Type B pancreatic cell (in vitro differentiated cells): ENCODE results near the gene PTH2. TPM values are rescaled to one million over a fixed set of nuclear protein-coding genes. Genes with fewer than 3 reads are reported as not detected.

Experiments used
- DNase-seq: peaks from one replicate; pipeline ENCODE4 v3.0.0; 2021; ENCODE audit warnings: mixed read lengths; ENCODE audit not compliant: unreplicated experiment; ENCODE audit errors: extremely low spot score
- H3K27ac Mint-ChIP-seq: 2 replicates; pipeline ENCODE4 v1.8.0; 2021; ENCODE audit warnings: mild to moderate bottlenecking, mixed read lengths
- H3K27me3 Mint-ChIP-seq: 2 replicates; pipeline ENCODE4 v1.8.0; 2021; ENCODE audit warnings: mixed read lengths
- H3K36me3 Mint-ChIP-seq: 2 replicates; pipeline ENCODE4 v1.8.0; 2021; ENCODE audit warnings: mixed read lengths
- H3K4me1 Mint-ChIP-seq: one replicate; pipeline ENCODE4 v1.8.0; 2021; ENCODE audit warnings: mixed read lengths; ENCODE audit not compliant: unreplicated experiment
- H3K4me3 Mint-ChIP-seq: 2 replicates; pipeline ENCODE4 v1.8.0; 2021; ENCODE audit warnings: mild to moderate bottlenecking, mixed read lengths
- H3K9me3 Mint-ChIP-seq: 2 replicates; pipeline ENCODE4 v1.8.0; 2021; ENCODE audit warnings: mixed read lengths
- total RNA-seq: library from RNA; stranded (reverse); gene quantifications from 2 replicates; pipeline ENCODE4 v1.2.1, GENCODE V29; 2021; ENCODE audit warnings: low replicate concordance
- TF ChIP-seq, protein P1 (sequence below): fragments of 200-600 bp; sonication (generic); conservative IDR thresholded peaks from 2 replicates; pipeline ENCODE4 v1.5.0; 2021; ENCODE audit warnings: antibody characterized with exemption, mild to moderate bottlenecking

PTH2 gene
- total RNA-seq, 1 donor from 2014 or later, result not detected

- H3K36me3 Mint-ChIP-seq, result no peaks in the 10 kb centered on the region
- peaks cover 19% of the 10 kb centered on the region for H3K4me1 Mint-ChIP-seq
- no peak overlapping the region for H3K4me3 Mint-ChIP-seq
- TF ChIP-seq, protein P1, sequence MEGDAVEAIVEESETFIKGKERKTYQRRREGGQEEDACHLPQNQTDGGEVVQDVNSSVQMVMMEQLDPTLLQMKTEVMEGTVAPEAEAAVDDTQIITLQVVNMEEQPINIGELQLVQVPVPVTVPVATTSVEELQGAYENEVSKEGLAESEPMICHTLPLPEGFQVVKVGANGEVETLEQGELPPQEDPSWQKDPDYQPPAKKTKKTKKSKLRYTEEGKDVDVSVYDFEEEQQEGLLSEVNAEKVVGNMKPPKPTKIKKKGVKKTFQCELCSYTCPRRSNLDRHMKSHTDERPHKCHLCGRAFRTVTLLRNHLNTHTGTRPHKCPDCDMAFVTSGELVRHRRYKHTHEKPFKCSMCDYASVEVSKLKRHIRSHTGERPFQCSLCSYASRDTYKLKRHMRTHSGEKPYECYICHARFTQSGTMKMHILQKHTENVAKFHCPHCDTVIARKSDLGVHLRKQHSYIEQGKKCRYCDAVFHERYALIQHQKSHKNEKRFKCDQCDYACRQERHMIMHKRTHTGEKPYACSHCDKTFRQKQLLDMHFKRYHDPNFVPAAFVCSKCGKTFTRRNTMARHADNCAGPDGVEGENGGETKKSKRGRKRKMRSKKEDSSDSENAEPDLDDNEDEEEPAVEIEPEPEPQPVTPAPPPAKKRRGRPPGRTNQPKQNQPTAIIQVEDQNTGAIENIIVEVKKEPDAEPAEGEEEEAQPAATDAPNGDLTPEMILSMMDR, result no peak
- H3K27ac Mint-ChIP-seq, result no peak overlapping the region
- peaks cover 91% of the 10 kb centered on the region for H3K27me3 Mint-ChIP-seq
- no peak for DNase-seq
- no peaks in the 10 kb centered on the region for H3K9me3 Mint-ChIP-seq
Measured at GRCh38 chr19:49431330-49431749, 8.1 kb upstream of the PTH2 start.

- H3K9me3 Mint-ChIP-seq, result no peaks in the 10 kb centered on the region
- TF ChIP-seq, protein P1, result peak; percentile 51
- H3K27me3 Mint-ChIP-seq, result peaks cover 91% of the 10 kb centered on the region
- H3K4me3 Mint-ChIP-seq, result no peak overlapping the region
- H3K27ac Mint-ChIP-seq, result no peak overlapping the region
- no peak for DNase-seq
- peaks cover 21% of the 10 kb centered on the region for H3K4me1 Mint-ChIP-seq
- no peaks in the 10 kb centered on the region for H3K36me3 Mint-ChIP-seq
Measured at GRCh38 chr19:49430678-49431329, 7.6 kb upstream of the PTH2 start.

DNA sequence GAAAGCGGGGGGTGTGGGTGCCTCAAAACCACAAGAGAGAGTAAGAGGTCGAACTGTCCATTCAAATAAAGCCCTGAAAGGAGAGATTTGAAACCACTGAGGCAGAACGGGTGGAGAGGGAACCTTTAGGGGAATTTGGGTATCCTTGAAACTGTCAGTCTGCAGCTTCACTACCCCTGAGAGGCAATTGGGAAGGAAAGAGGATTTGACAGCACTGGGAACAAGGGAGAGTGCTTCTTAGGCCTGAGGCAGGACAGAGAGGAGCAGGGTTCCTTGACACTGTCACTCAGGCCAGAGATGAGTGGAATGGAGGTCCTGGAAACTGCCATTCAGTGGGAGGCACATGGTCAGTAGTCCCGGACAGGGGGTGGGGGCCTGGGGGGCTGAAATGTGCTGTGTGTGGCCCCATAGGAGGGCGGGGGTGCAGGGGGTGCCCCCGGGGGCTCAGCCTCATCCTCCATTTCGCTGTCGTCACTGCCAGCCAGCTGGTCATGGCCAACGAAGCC lies 7.0 kb upstream of the PTH2 start:
- peaks cover 21% of the 10 kb centered on the region for H3K4me1 Mint-ChIP-seq
- no peaks in the 10 kb centered on the region for H3K36me3 Mint-ChIP-seq
- no peak overlapping the region for H3K27ac Mint-ChIP-seq
- no peak for DNase-seq
- no peak overlapping the region for H3K4me3 Mint-ChIP-seq
- TF ChIP-seq, protein P1, result no peak
- no peaks in the 10 kb centered on the region for H3K9me3 Mint-ChIP-seq
- H3K27me3 Mint-ChIP-seq, result peaks cover 91% of the 10 kb centered on the region

GRCh38 chr19:49428547-49429451 lies 5.6 kb upstream of the PTH2 start:
- no peak for DNase-seq
- Mint-ChIP-seq H3K27ac (no peak overlapping the region), H3K4me1 (peaks cover 22% of the 10 kb centered on the region), H3K27me3 (peaks cover 93% of the 10 kb centered on the region), H3K4me3 (peak overlapping the region; percentile 79), H3K36me3 (no peaks in the 10 kb centered on the region), H3K9me3 (no peaks in the 10 kb centered on the region)
- TF ChIP-seq, protein P1, result no peak

DNA sequence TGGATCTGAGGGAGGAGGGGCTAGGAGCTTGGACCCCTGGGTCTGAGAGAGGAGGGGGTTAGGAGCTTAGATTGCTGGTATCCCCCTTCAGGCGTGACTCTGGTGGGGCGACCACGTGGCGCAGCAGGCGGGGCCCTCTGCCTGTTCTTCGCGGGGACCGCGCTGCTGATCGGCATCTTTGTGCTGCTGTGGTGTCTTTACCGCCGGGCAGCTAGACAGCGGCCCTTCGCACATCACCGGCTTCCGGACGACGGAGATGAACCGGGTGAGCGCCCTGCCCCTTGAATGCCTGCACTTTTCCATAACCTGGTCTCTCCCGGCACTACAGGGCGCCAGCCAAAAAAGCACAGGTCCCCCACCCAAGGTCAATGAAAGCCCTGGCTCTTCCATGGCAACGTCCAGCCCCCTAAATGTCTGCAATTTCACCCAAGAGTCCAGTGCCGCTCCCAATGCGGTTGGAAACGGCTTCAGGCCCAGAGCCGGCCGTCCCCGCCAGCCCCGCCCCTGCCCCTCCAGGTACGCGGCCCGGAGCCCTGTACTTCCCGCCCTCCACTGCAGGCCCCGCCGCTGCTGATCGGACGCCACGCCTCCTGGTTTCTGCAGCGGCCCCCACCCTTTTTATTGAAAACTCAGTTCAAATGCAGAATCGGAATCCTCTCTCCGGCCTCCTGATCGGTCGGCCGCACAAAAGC lies 4.8 kb upstream of the PTH2 start:
- H3K4me1 Mint-ChIP-seq, result peaks cover 25% of the 10 kb centered on the region
- H3K4me3 Mint-ChIP-seq, result peak overlapping the region; percentile 79
- peaks cover 92% of the 10 kb centered on the region for H3K27me3 Mint-ChIP-seq
- H3K9me3 Mint-ChIP-seq, result no peaks in the 10 kb centered on the region
- H3K27ac Mint-ChIP-seq, result peak overlapping the region; percentile 34
- TF ChIP-seq, protein P1, result no peak
- no peaks in the 10 kb centered on the region for H3K36me3 Mint-ChIP-seq
- DNase-seq, result no peak
